K562 (cell line): ENCODE data around the gene GRB2. TPM values are rescaled to one million over a fixed set of nuclear protein-coding genes. Genes with fewer than 3 reads are reported as not detected.
A peak's percentile ranks its signal among the peaks of the same experiment; 100 is the strongest.

ENCODE experiments used
- C11orf30 ChIP-seq: fragments of 450-650 bp; IDR thresholded peaks from 2 replicates; pipeline ENCODE4 v1.6.1; 2016; ENCODE audit warnings: low read depth, mild to moderate bottlenecking
- CAMTA2 ChIP-seq: fragments of 250-450 bp; sonication (Bioruptor Pico); conservative IDR thresholded peaks from 2 replicates; pipeline ENCODE4 v1.5.1; 2022
- CC2D1A ChIP-seq: fragments of 450-650 bp; IDR thresholded peaks from 2 replicates; pipeline ENCODE4 v1.6.1; 2017; ENCODE audit warnings: mild to moderate bottlenecking
- CEBPG ChIP-seq, 3 experiments: fragments of 200-800 bp in 1 of 3; sonication (Bioruptor generic) in 1 of 3; sonication (generic) in 1 of 3; formaldehyde crosslinking in 1 of 3; IDR thresholded peaks in 2 of 3; conservative IDR thresholded peaks in 1 of 3; 2 replicates each; pipeline versions ENCODE4 v1.6.1 to v1.8.0; 2016 to 2022; ENCODE audit warnings: missing compliant biosample characterization in 2 of 3, missing genetic modification characterization in 2 of 3, mild to moderate bottlenecking in 1 of 3, missing genetic modification reagents in 1 of 3
- CSDE1 ChIP-seq, 2 experiments: fragments of 450-650 bp; IDR thresholded peaks; 2 replicates each; pipeline ENCODE4 v1.6.1; 2016; ENCODE audit warnings: mild to moderate bottlenecking in 1 of 2
- ELF2 ChIP-seq: fragments of 250-450 bp; sonication (Bioruptor Pico); IDR thresholded peaks from 2 replicates; pipeline ENCODE4 v1.5.0; 2021; ENCODE audit warnings: mild to moderate bottlenecking
- ETV1 ChIP-seq: fragments of 450-650 bp; conservative IDR thresholded peaks from 2 replicates; pipeline ENCODE4 v1.6.1; 2016; ENCODE audit warnings: missing genetic modification characterization, control low read depth, low read depth, missing compliant biosample characterization
- FOXK2 ChIP-seq, 2 experiments: fragments of 450-650 bp; IDR thresholded peaks in 1 of 2; conservative IDR thresholded peaks in 1 of 2; 2 replicates each; pipeline ENCODE4 v1.6.1; 2016; ENCODE audit warnings: low read depth in 2 of 2, mild to moderate bottlenecking in 1 of 2
- HCFC1 ChIP-seq: IDR thresholded peaks from 2 replicates; pipeline ENCODE4 v1.6.1; 2012; ENCODE audit warnings: low read depth, low read length, improper control_type of control experiment
- HDGF ChIP-seq: fragments of 450-650 bp; IDR thresholded peaks from 2 replicates; pipeline ENCODE4 v1.6.1; 2016
- HIVEP1 ChIP-seq: fragments of 250-450 bp; sonication (Bioruptor Pico); IDR thresholded peaks from 2 replicates; pipeline ENCODE4 v1.4.0; 2020; ENCODE audit warnings: mild to moderate bottlenecking
- LEF1 ChIP-seq: fragments of 450-650 bp; IDR thresholded peaks from 2 replicates; pipeline ENCODE4 v1.6.1; 2016; ENCODE audit warnings: mild to moderate bottlenecking
- MTA2 ChIP-seq: fragments of 450-650 bp; IDR thresholded peaks from 2 replicates; pipeline ENCODE4 v1.6.1; 2016; ENCODE audit warnings: low read depth
- PML ChIP-seq: IDR thresholded peaks from 2 replicates; pipeline ENCODE4 v1.6.1; 2012; ENCODE audit warnings: low read length, inconsistent platforms
- PTRF ChIP-seq: fragments of 450-650 bp; IDR thresholded peaks from 2 replicates; pipeline ENCODE4 v1.6.1; 2016; ENCODE audit warnings: mild to moderate bottlenecking, missing genetic modification characterization, missing compliant biosample characterization
- PURB ChIP-seq: sonication (generic); formaldehyde crosslinking; IDR thresholded peaks from 2 replicates; pipeline ENCODE4 v1.9.0; 2021; ENCODE audit warnings: low read depth, mild to moderate bottlenecking, missing genetic modification reagents
- SMARCC2 ChIP-seq: fragments of 450-650 bp; IDR thresholded peaks from 2 replicates; pipeline ENCODE4 v1.6.1; 2017; ENCODE audit warnings: antibody characterized with exemption, moderate library complexity, mild to moderate bottlenecking, low read depth
- TAL1 ChIP-seq: fragments of 450-650 bp; IDR thresholded peaks from 2 replicates; pipeline ENCODE4 v1.6.1; 2016; ENCODE audit warnings: mild to moderate bottlenecking
- ZNF77 ChIP-seq: fragments of 250-450 bp; sonication (Bioruptor Pico); IDR thresholded peaks from 2 replicates; pipeline ENCODE4 v1.5.0; 2020
- ZSCAN32 ChIP-seq: fragments of 450-650 bp; formaldehyde crosslinking; IDR thresholded peaks from 2 replicates; pipeline ENCODE4 v1.4.0; 2020; ENCODE audit warnings: mild to moderate bottlenecking, moderate library complexity
- polyA plus RNA-seq, 8 experiments: library from polyadenylated mRNA; depleted of rRNA in 4 of 8; stranded (reverse) in 5 of 8; unstranded in 3 of 8; fragments of >200 nt; fragmentation: Nextera tagmentation in 2 of 8; fragmentation: Illumina TruSeq in 1 of 8; extraction: Ambion mirVana in 2 of 8; extraction: Trizol in 1 of 8; gene quantifications; 2 replicates each; pipeline versions ENCODE4 v1.2.1 to v1.2.3, GENCODE V29; 2011 to 2014; ENCODE audit warnings: inconsistent platforms in 1 of 8, missing spikeins in 1 of 8
- total RNA-seq, 7 experiments: library from RNA; depleted of rRNA in 6 of 7; stranded (reverse); fragments of >200 nt in 6 of 7; fragmentation: Illumina TruSeq in 2 of 7; extraction: Trizol in 2 of 7; gene quantifications; 2 replicates each; pipeline versions ENCODE4 v1.2.1 to v1.2.3, GENCODE V29; 2011 to 2021; ENCODE audit warnings: low replicate concordance in 1 of 7
- TF ChIP-seq, protein P1 (sequence below), 2 experiments: fragments of 450-650 bp in 1 of 2; sonication (generic) in 1 of 2; formaldehyde crosslinking in 1 of 2; IDR thresholded peaks in 1 of 2; conservative IDR thresholded peaks in 1 of 2; 2 replicates each; pipeline versions ENCODE4 v1.6.1 to v1.8.1; 2016 to 2023; ENCODE audit warnings: mild to moderate bottlenecking in 2 of 2, moderate library complexity in 2 of 2, inconsistent platforms in 1 of 2, missing genetic modification reagents in 1 of 2
- TF ChIP-seq, protein P2 (sequence below): fragments of 200-800 bp; sonication (Bioruptor generic); IDR thresholded peaks from 2 replicates; pipeline ENCODE4 v1.6.1; 2016; ENCODE audit warnings: missing genetic modification characterization, missing compliant biosample characterization
- TF ChIP-seq, protein P3 (sequence below): fragments of 250-450 bp; sonication (Bioruptor Pico); IDR thresholded peaks from 2 replicates; pipeline ENCODE4 v1.8.0; 2022; ENCODE audit warnings: moderate library complexity, mild to moderate bottlenecking, inconsistent platforms

Gene GRB2
- total and polyA plus RNA-seq, 9 of the 15 experiments (the other 6 are each of a cell fraction or from before 2014, with no cell fraction given) = 57.2 to 136 (median 84.8) TPM

DNA sequence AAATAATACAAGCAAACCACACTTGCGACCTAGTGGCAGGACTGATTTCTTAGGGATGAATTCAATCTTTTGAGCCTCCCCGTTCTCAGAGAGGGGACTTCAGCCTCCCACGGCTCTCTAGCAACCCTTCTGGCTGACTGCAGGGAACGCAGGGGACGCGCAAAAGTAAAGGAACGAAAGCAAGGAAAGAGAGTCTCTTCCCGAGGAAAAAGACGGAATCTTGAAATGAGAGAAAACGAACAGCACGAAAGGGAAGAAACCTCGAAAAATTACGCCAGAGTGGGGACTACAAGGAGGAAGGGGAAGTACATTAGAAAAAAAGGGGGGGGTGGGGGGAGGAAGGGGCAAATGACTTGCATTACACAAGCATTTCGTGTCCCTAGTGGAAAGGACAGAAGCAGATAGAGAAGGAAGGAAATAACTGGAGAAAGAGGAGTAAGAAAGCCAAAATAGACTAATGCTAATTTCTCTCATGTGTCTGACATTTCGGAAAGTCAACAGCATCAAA lies 1.2 kb downstream of the GRB2 start (continued):
- TF ChIP-seq CSDE1 (IDR thresholded peaks at IDR 0.05) = no peak
- TF ChIP-seq HIVEP1 (CRISPR knock-in tag) = no peak
- TF ChIP-seq TAL1 = no peak
- TF ChIP-seq, protein P1, sequence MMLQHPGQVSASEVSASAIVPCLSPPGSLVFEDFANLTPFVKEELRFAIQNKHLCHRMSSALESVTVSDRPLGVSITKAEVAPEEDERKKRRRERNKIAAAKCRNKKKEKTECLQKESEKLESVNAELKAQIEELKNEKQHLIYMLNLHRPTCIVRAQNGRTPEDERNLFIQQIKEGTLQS (IDR thresholded peaks at IDR 0.05) = no peak
- TF ChIP-seq, protein P1 (CRISPR knock-in tag; conservative IDR thresholded peaks at IDR 0.05) = no peak
- no peak for TF ChIP-seq ZNF77
- TF ChIP-seq, protein P2, sequence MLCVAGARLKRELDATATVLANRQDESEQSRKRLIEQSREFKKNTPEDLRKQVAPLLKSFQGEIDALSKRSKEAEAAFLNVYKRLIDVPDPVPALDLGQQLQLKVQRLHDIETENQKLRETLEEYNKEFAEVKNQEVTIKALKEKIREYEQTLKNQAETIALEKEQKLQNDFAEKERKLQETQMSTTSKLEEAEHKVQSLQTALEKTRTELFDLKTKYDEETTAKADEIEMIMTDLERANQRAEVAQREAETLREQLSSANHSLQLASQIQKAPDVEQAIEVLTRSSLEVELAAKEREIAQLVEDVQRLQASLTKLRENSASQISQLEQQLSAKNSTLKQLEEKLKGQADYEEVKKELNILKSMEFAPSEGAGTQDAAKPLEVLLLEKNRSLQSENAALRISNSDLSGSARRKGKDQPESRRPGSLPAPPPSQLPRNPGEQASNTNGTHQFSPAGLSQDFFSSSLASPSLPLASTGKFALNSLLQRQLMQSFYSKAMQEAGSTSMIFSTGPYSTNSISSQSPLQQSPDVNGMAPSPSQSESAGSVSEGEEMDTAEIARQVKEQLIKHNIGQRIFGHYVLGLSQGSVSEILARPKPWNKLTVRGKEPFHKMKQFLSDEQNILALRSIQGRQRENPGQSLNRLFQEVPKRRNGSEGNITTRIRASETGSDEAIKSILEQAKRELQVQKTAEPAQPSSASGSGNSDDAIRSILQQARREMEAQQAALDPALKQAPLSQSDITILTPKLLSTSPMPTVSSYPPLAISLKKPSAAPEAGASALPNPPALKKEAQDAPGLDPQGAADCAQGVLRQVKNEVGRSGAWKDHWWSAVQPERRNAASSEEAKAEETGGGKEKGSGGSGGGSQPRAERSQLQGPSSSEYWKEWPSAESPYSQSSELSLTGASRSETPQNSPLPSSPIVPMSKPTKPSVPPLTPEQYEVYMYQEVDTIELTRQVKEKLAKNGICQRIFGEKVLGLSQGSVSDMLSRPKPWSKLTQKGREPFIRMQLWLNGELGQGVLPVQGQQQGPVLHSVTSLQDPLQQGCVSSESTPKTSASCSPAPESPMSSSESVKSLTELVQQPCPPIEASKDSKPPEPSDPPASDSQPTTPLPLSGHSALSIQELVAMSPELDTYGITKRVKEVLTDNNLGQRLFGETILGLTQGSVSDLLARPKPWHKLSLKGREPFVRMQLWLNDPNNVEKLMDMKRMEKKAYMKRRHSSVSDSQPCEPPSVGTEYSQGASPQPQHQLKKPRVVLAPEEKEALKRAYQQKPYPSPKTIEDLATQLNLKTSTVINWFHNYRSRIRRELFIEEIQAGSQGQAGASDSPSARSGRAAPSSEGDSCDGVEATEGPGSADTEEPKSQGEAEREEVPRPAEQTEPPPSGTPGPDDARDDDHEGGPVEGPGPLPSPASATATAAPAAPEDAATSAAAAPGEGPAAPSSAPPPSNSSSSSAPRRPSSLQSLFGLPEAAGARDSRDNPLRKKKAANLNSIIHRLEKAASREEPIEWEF (CRISPR knock-in tag) = no peak
- 0 out of 2 replicates have a peak, but pooled peaks have one; percentile 11 for TF ChIP-seq ETV1 (tag)
- peak; percentile 52; the same call in 1 of the 2 replicates for TF ChIP-seq LEF1
- TF ChIP-seq, protein P3, sequence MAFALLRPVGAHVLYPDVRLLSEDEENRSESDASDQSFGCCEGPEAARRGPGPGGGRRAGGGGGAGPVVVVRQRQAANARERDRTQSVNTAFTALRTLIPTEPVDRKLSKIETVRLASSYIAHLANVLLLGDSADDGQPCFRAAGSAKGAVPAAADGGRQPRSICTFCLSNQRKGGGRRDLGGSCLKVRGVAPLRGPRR (CRISPR knock-in tag) = no peak
- TF ChIP-seq ELF2 (CRISPR knock-in tag) = no peak
- peak in 1 of 2 experiments; percentile 19; a peak in 1 of 4 replicates for TF ChIP-seq FOXK2 (conservative IDR thresholded peaks at IDR 0.05 in 1 of 2, IDR thresholded peaks at IDR 0.05 in 1 of 2; ENCODE audit: low read depth in 2 of 2)
- no peak for TF ChIP-seq PML
- peak; percentile 67 for TF ChIP-seq CC2D1A
- TF ChIP-seq CAMTA2 (CRISPR knock-in tag) = no peak
- peak; percentile 78 for TF ChIP-seq C11orf30
- peak; percentile 37 for TF ChIP-seq MTA2
- TF ChIP-seq PTRF (tag) = no peak
- no peak; the same call in 1 of the 2 replicates for TF ChIP-seq CEBPG (CRISPR knock-in tag; IDR thresholded peaks at IDR 0.05)
- TF ChIP-seq CEBPG (tag; conservative IDR thresholded peaks at IDR 0.05 in 1 of 2, IDR thresholded peaks at IDR 0.05 in 1 of 2) = peak in 1 of 2 experiments; percentile 20; a peak in 1 of 4 replicates
- TF ChIP-seq ZSCAN32 (CRISPR knock-in tag) = no peak
- no peak for TF ChIP-seq HDGF
- 0 out of 2 replicates have a peak, but pooled peaks have one; percentile 45 for TF ChIP-seq SMARCC2
- no peak for TF ChIP-seq PURB (CRISPR knock-in tag)
- TF ChIP-seq HCFC1 = no peak; the same call in 1 of the 2 replicates
